BJ (cell line): Measurements from ENCODE around the gene ANKK1. TPM values are rescaled to one million over a fixed set of nuclear protein-coding genes. Genes with fewer than 3 reads are reported as not detected.

Experiments
- CTCF ChIA-PET: fragments of 350-600 bp; formaldehyde crosslinking; extraction: SDS; loops from one replicate; lab custom pipeline; 2021; ENCODE audit warnings: antibody characterized with exemption, inconsistent platforms; lab: Yijun Ruan, JAX
- POLR2A ChIA-PET: fragments of 300-600 bp; sonication (Branson Sonifier 250); formaldehyde crosslinking; extraction: SDS; loops from one replicate; lab custom pipeline; 2021; ENCODE audit warnings: antibody characterized with exemption; lab: Charles Lee
- DNase-seq: peaks from one replicate; pipeline ENCODE4 v3.0.0-alpha.2; 2011; ENCODE audit warnings: low read depth
- H3K27me3 ChIP-seq: 2 replicates; pipeline ENCODE4 v1.6.0; 2011; ENCODE audit warnings: low read length; ENCODE audit not compliant: control insufficient read depth, insufficient read depth
- H3K36me3 ChIP-seq: 2 replicates; pipeline ENCODE4 v1.5.1; 2011; ENCODE audit warnings: low read length; ENCODE audit not compliant: control insufficient read depth, insufficient read depth
- H3K4me3 ChIP-seq: 2 replicates; pipeline ENCODE4 v1.5.1; 2011; ENCODE audit warnings: low read depth, mild to moderate bottlenecking, control low read depth, low read length
- CTCF ChIP-seq: IDR thresholded peaks from 2 replicates; pipeline ENCODE4 v1.5.1; 2011; ENCODE audit warnings: low read depth, mild to moderate bottlenecking, control low read depth, inconsistent platforms, low read length, moderate library complexity; ENCODE audit not compliant: insufficient read depth
- polyA plus RNA-seq: library from polyadenylated mRNA; depleted of rRNA; stranded (reverse); fragments of >200 nt; gene quantifications from 2 replicates; pipeline ENCODE4 v1.2.3, GENCODE V29; 2011

Gene ANKK1
- polyA plus RNA-seq, 1 experiment = not detected

GRCh38 chr11:113351480-113351879 is 36.1 kb upstream of the ANKK1 start:
- no peaks in the 10 kb centered on the region for H3K27me3 ChIP-seq
- no peak overlapping the region for H3K4me3 ChIP-seq
- ChIA-PET POLR2A (no interaction called here), CTCF (interaction anchor here (1.0 kb wide), 1 partner anchor 9 kb away, joined by 4 read pairs; no protein-coding TSS in a partner anchor)
- DNase-seq = no peak
- peaks cover 1% of the 10 kb centered on the region; the same call in 1 of the 2 replicates for H3K36me3 ChIP-seq
- TF ChIP-seq CTCF = no peak

GRCh38 chr11:113356203-113356602 is 31.4 kb upstream of the ANKK1 start:
- ChIA-PET POLR2A (no interaction called here), CTCF (interaction anchor here (1.3 kb wide), 1 partner anchor 9 kb away, joined by 3 read pairs; no protein-coding TSS in a partner anchor)
- H3K4me3 ChIP-seq = no peak overlapping the region
- DNase-seq = no peak
- no peak for TF ChIP-seq CTCF
- H3K36me3 ChIP-seq = peaks cover 8% of the 10 kb centered on the region; the same call in 1 of the 2 replicates
- no peaks in the 10 kb centered on the region for H3K27me3 ChIP-seq

GRCh38 chr11:113363406-113363805 is 24.2 kb upstream of the ANKK1 start:
- CTCF ChIA-PET = no interaction called here
- no peak for DNase-seq
- POLR2A ChIA-PET = no interaction called here
- H3K36me3 ChIP-seq = peaks cover 12% of the 10 kb centered on the region
- H3K4me3 ChIP-seq = no peak overlapping the region
- no peak for TF ChIP-seq CTCF
- H3K27me3 ChIP-seq = no peaks in the 10 kb centered on the region

GRCh38 chr11:113363996-113364641 is 23.5 kb upstream of the ANKK1 start:
- no peak overlapping the region for H3K4me3 ChIP-seq
- peaks cover 12% of the 10 kb centered on the region for H3K36me3 ChIP-seq
- ChIA-PET CTCF (interaction anchor here (0.6 kb wide), 1 partner anchor 509 kb away, joined by 3 read pairs; no protein-coding TSS in a partner anchor), POLR2A (no interaction called here)
- no peak for DNase-seq
- no peaks in the 10 kb centered on the region for H3K27me3 ChIP-seq
- no peak for TF ChIP-seq CTCF

GRCh38 chr11:113365895-113366294 is 21.7 kb upstream of the ANKK1 start:
- DNase-seq = no peak
- peaks cover 7% of the 10 kb centered on the region for H3K36me3 ChIP-seq
- no peak for TF ChIP-seq CTCF
- POLR2A ChIA-PET = no interaction called here
- H3K27me3 ChIP-seq = no peaks in the 10 kb centered on the region
- no peak overlapping the region for H3K4me3 ChIP-seq
- CTCF ChIA-PET = no interaction called here
